ENCODE results near the gene CFDP1. TPM values are rescaled to one million over a fixed set of nuclear protein-coding genes. Genes with fewer than 3 reads are reported as not detected.
A peak's percentile ranks its signal among the peaks of the same experiment; 100 is the strongest.

Gene CFDP1
- total and polyA plus RNA-seq, 2 of the 13 experiments (the other 11 are each of a cell fraction or from before 2014, with no cell fraction given): 78.6 to 153 TPM

DNA sequence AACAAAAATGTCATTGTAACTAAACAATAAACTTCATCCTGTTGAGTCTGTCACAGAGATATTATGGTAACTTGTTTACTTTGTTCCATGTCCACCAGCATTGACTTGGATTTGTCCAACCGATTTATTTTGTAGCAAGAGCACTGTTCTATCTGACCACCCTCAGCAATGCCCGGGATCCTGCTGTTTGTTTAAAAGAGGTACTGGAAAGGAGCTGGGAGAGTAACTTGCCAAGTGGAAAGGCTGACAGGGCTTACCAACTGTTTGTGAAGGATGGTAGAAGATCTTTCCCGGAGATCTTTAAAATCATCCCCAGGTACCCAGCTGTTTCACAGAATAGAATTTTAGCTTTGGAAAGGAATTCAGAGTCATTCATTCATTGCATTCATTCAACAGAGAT, 122.8 kb downstream of the CFDP1 start:
- no peak overlapping the region; a peak in 1 of 6 replicates for H3K4me3 ChIP-seq (replicated peaks in 1 of 3; ENCODE audit: insufficient read depth in 1 of 3, low read depth in 2 of 3, low read length in 3 of 3)
- DNase-seq (ENCODE audit: low spot score): no peak
- BruUV-seq (replicated peaks): TSS peak; percentile 47
- CTCF ChIA-PET (ENCODE audit: low intra/inter-chr PET ratio, low total read pairs): no interaction called here
- H3K79me2 ChIP-seq (ENCODE audit: insufficient read depth, low read length): no peaks in the 10 kb centered on the region
- no peak overlapping the region for H2AFZ ChIP-seq (ENCODE audit: low read length)
- POLR2A ChIA-PET: interaction anchor here (0.7 to 10.2 kb wide), 9 partner anchors 9 to 241 kb away, joined by 3 to 312 read pairs (median 5); partner anchors contain the start of gene BCAR1
- TF ChIP-seq, protein P1, sequence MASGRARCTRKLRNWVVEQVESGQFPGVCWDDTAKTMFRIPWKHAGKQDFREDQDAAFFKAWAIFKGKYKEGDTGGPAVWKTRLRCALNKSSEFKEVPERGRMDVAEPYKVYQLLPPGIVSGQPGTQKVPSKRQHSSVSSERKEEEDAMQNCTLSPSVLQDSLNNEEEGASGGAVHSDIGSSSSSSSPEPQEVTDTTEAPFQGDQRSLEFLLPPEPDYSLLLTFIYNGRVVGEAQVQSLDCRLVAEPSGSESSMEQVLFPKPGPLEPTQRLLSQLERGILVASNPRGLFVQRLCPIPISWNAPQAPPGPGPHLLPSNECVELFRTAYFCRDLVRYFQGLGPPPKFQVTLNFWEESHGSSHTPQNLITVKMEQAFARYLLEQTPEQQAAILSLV (CRISPR knock-in tag; IDR thresholded peaks at IDR 0.05; ENCODE audit: borderline replicate concordance): no peak
- 0 out of 2 replicates have a peak, but pooled peaks have one; percentile 13 for TF ChIP-seq DNMT3B (CRISPR knock-in tag; conservative IDR thresholded peaks at IDR 0.05)
- H3K36me3 ChIP-seq (replicated peaks in 1 of 2; ENCODE audit: control insufficient read depth in 1 of 2, insufficient read depth in 2 of 2, low read length in 2 of 2): peaks cover 0 to 2% of the 10 kb centered on the region in 2 experiments; a peak in 1 of 5 replicates
- H3K4me1 ChIP-seq (ENCODE audit: insufficient read depth, low read length): peaks cover 60% of the 10 kb centered on the region
- in situ Hi-C loops (cut with HindIII; ENCODE audit: extremely low pct_ligation_motif_present, low pct_unique_long_range_greater_than_20kb): no loop called here
- ATAC-seq: no peak
- H3K27me3 ChIP-seq (ENCODE audit: control insufficient read depth in 1 of 2, insufficient read depth in 2 of 2, low read length in 2 of 2): no peaks in the 10 kb centered on the region; a peak in 1 of 5 replicates
- H4K20me1 ChIP-seq (ENCODE audit: insufficient read depth, low read length): no peaks in the 10 kb centered on the region
- WGBS (ENCODE audit: low lambda C conversion rate): 60% methylated on average over 3 of the region's 3 CpGs
- peak overlapping the region; percentile 39 for H3K4me2 ChIP-seq (ENCODE audit: low read depth, low read length)
- H3K9ac ChIP-seq (ENCODE audit: insufficient read depth, low read depth, low read length): peak overlapping the region; percentile 19
- intact Hi-C loops (cut with micrococcal nuclease; ENCODE audit: unreplicated experiment): no loop called here
- FAIRE-seq: no peak
- peak overlapping the region; percentile 99 for H3K27ac ChIP-seq (ENCODE audit: extremely low read length, insufficient read depth, low read length)
- H3K9me3 ChIP-seq (ENCODE audit: low read length): no peaks in the 10 kb centered on the region

DNA sequence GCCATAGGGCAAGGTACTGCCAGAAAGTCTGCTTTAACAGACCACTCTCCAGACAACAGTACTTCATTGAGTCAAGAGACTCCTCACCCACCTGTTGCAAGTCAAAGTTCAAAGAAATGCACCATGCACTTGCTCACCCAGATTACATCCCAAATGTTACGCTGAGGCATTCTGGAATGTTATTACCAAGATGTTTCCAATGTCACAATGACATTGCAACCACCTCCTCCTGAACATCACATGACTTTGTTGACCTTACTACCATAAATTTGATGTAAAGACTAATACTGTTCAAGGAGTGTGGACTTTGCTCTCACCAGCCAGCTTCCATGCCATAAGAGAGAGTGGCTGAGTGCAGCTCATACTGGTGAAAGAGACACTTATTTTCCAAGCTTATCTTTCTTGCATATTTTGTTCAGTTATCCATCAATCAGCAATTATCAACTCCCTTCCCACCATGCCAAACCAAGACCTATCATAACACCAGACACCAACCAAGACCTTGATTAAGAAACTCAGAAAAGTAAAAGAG, 123.3 kb downstream of the CFDP1 start:
- ChIA-PET POLR2A (interaction anchor here (0.7 to 10.2 kb wide), 9 partner anchors 10 to 240 kb away, joined by 3 to 312 read pairs (median 5); partner anchors contain the start of gene BCAR1), CTCF (ENCODE audit: low intra/inter-chr PET ratio, low total read pairs) (no interaction called here)
- Histone ChIP-seq H3K79me2 (ENCODE audit: insufficient read depth, low read length) (no peaks in the 10 kb centered on the region), H4K20me1 (ENCODE audit: insufficient read depth, low read length) (no peaks in the 10 kb centered on the region), H3K4me3 (replicated peaks in 1 of 3; ENCODE audit: insufficient read depth in 1 of 3, low read depth in 2 of 3, low read length in 3 of 3) (no peak overlapping the region; a peak in 1 of 6 replicates), H2AFZ (ENCODE audit: low read length) (no peak overlapping the region), H3K27ac (ENCODE audit: extremely low read length, insufficient read depth, low read length) (peak overlapping the region; percentile 99), H3K9me3 (ENCODE audit: low read length) (no peaks in the 10 kb centered on the region), H3K4me1 (ENCODE audit: insufficient read depth, low read length) (peaks cover 66% of the 10 kb centered on the region), H3K27me3 (ENCODE audit: control insufficient read depth in 1 of 2, insufficient read depth in 2 of 2, low read length in 2 of 2) (no peaks in the 10 kb centered on the region; a peak in 1 of 5 replicates), H3K9ac (ENCODE audit: insufficient read depth, low read depth, low read length) (peak overlapping the region; percentile 19), H3K4me2 (ENCODE audit: low read depth, low read length) (peak overlapping the region; percentile 39), H3K36me3 (replicated peaks in 1 of 2; ENCODE audit: control insufficient read depth in 1 of 2, insufficient read depth in 2 of 2, low read length in 2 of 2) (peaks cover 0 to 2% of the 10 kb centered on the region in 2 experiments; a peak in 1 of 5 replicates)
- FAIRE-seq (peak; percentile 78), DNase-seq (ENCODE audit: low spot score) (peak; percentile 99), ATAC-seq (peak; percentile 44)
- no TSS peak for BruUV-seq (replicated peaks)
- in situ Hi-C loops (cut with HindIII; ENCODE audit: extremely low pct_ligation_motif_present, low pct_unique_long_range_greater_than_20kb) (loop anchor here (5.0 kb wide), 1 partner anchor 43 kb away; no protein-coding TSS in a partner anchor), intact Hi-C loops (cut with micrococcal nuclease; ENCODE audit: unreplicated experiment) (no loop called here)
- 15% methylated on average over 1 of the region's 1 CpG for WGBS (ENCODE audit: low lambda C conversion rate)
- TF ChIP-seq ZNF761 (CRISPR knock-in tag; conservative IDR thresholded peaks at IDR 0.05): no peak
- no peak for TF ChIP-seq ZMYM4 (CRISPR knock-in tag; IDR thresholded peaks at IDR 0.05)
- TF ChIP-seq, protein P2, sequence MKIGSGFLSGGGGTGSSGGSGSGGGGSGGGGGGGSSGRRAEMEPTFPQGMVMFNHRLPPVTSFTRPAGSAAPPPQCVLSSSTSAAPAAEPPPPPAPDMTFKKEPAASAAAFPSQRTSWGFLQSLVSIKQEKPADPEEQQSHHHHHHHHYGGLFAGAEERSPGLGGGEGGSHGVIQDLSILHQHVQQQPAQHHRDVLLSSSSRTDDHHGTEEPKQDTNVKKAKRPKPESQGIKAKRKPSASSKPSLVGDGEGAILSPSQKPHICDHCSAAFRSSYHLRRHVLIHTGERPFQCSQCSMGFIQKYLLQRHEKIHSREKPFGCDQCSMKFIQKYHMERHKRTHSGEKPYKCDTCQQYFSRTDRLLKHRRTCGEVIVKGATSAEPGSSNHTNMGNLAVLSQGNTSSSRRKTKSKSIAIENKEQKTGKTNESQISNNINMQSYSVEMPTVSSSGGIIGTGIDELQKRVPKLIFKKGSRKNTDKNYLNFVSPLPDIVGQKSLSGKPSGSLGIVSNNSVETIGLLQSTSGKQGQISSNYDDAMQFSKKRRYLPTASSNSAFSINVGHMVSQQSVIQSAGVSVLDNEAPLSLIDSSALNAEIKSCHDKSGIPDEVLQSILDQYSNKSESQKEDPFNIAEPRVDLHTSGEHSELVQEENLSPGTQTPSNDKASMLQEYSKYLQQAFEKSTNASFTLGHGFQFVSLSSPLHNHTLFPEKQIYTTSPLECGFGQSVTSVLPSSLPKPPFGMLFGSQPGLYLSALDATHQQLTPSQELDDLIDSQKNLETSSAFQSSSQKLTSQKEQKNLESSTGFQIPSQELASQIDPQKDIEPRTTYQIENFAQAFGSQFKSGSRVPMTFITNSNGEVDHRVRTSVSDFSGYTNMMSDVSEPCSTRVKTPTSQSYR (CRISPR knock-in tag; IDR thresholded peaks at IDR 0.05; ENCODE audit: borderline replicate concordance): peak; percentile 79; the same call in 1 of the 2 replicates
- no peak for TF ChIP-seq ZNF484 (CRISPR knock-in tag; IDR thresholded peaks at IDR 0.05; ENCODE audit: borderline replicate concordance, low read depth)
- TF ChIP-seq ZNF792 (CRISPR knock-in tag; IDR thresholded peaks at IDR 0.05): no peak; the same call in none of the 2 replicates
- TF ChIP-seq, protein P3, sequence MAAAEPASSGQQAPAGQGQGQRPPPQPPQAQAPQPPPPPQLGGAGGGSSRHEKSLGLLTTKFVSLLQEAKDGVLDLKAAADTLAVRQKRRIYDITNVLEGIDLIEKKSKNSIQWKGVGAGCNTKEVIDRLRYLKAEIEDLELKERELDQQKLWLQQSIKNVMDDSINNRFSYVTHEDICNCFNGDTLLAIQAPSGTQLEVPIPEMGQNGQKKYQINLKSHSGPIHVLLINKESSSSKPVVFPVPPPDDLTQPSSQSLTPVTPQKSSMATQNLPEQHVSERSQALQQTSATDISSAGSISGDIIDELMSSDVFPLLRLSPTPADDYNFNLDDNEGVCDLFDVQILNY (CRISPR knock-in tag; conservative IDR thresholded peaks at IDR 0.05): no peak

Measured in HepG2 (cell line).